H1 (cell line): ENCODE measurements around the gene VAV2. TPM values are rescaled to one million over a fixed set of nuclear protein-coding genes. Genes with fewer than 3 reads are reported as not detected.

Experiments
- CREB1 ChIP-seq: IDR thresholded peaks from 2 replicates; pipeline ENCODE4 v1.6.1; 2012; ENCODE audit warnings: inconsistent platforms
- EGR1 ChIP-seq: IDR thresholded peaks from 2 replicates; pipeline ENCODE4 v1.6.1; 2011; ENCODE audit warnings: low read depth, low read length, borderline replicate concordance
- GABPA ChIP-seq: IDR thresholded peaks from 2 replicates; pipeline ENCODE4 v1.6.1; 2011; ENCODE audit warnings: mild to moderate bottlenecking, low read length, moderate library complexity, borderline replicate concordance; ENCODE audit not compliant: insufficient read depth
- NRF1 ChIP-seq: IDR thresholded peaks from 2 replicates; pipeline ENCODE4 v1.6.1; 2011; ENCODE audit warnings: mild to moderate bottlenecking, low read depth, low read length, improper control_type of control experiment
- POLR2AphosphoS5 ChIP-seq: IDR thresholded peaks from 2 replicates; pipeline ENCODE4 v1.6.1; 2011; ENCODE audit warnings: low read depth, low read length
- RFX5 ChIP-seq: IDR thresholded peaks from 2 replicates; pipeline ENCODE4 v1.6.1; 2011; ENCODE audit warnings: low read depth, low read length, improper control_type of control experiment, borderline replicate concordance
- RXRA ChIP-seq: IDR thresholded peaks from 2 replicates; pipeline ENCODE4 v1.6.1; 2011; ENCODE audit warnings: low read depth, mild to moderate bottlenecking, low read length, moderate library complexity; ENCODE audit not compliant: insufficient read depth
- SIX5 ChIP-seq: IDR thresholded peaks from 2 replicates; pipeline ENCODE4 v1.6.1; 2011; ENCODE audit warnings: mild to moderate bottlenecking, low read depth, low read length
- SP2 ChIP-seq: IDR thresholded peaks from 2 replicates; pipeline ENCODE4 v1.6.1; 2012; ENCODE audit warnings: mild to moderate bottlenecking, low read length, inconsistent platforms
- polyA plus RNA-seq, 7 experiments: library from polyadenylated mRNA; depleted of rRNA in 3 of 7; stranded (reverse) in 5 of 7; unstranded in 2 of 7; fragments of >200 nt in 5 of 7; fragments of 200-250 nt in 2 of 7; gene quantifications; 1 replicate in 5 of 7; 2 replicates in 1 of 7; 4 replicates in 1 of 7; pipeline versions ENCODE4 v1.2.1 to v1.2.3, GENCODE V29; 2011 to 2013; ENCODE audit warnings: missing spikeins in 2 of 7, mixed read lengths in 2 of 7
- total RNA-seq: library from RNA; stranded (reverse); fragmentation: NEBNext Ultra II Directional; extraction: Animal tissue kit (Norgen Biotek cat#: 25700); gene quantifications from 2 replicates; pipeline ENCODE4 v1.2.1, GENCODE V29; 2021

The VAV2 gene
- total and polyA plus RNA-seq, 2 of the 8 experiments (the other 6 are each of a cell fraction or from before 2014, with no cell fraction given), result 13.6 to 37.6 TPM

- TF ChIP-seq GABPA, result no peak
- TF ChIP-seq NRF1, result no peak
- TF ChIP-seq EGR1, result no peak
- TF ChIP-seq POLR2AphosphoS5, result no peak
- no peak for TF ChIP-seq SP2
- no peak for TF ChIP-seq SIX5
- TF ChIP-seq RXRA, result no peak
- TF ChIP-seq RFX5, result no peak
- no peak for TF ChIP-seq CREB1
Measured at GRCh38 chr9:133737774-133738639, 254.1 kb downstream of the VAV2 start, which contains the start of gene SARDH (continued).
